Hepatocyte (in vitro differentiated cells): ENCODE results near the gene SERPINA3.

Experiments
- EZH2 ChIP-seq: fragments of 200-600 bp; sonication (generic); IDR thresholded peaks from 2 replicates; pipeline ENCODE4 v1.6.1; 2016; ENCODE audit warnings: antibody characterized with exemption, mild to moderate bottlenecking, borderline replicate concordance
- EZH2phosphoT487 ChIP-seq: fragments of 200-600 bp; sonication (generic); IDR thresholded peaks from one replicate; pipeline ENCODE4 v1.6.1; 2018; ENCODE audit warnings: antibody characterized with exemption, mild to moderate bottlenecking, low read depth, moderate library complexity; ENCODE audit not compliant: unreplicated experiment, severe bottlenecking
- TF ChIP-seq, protein P1 (sequence below): fragments of 200-600 bp; sonication (generic); IDR thresholded peaks from 2 replicates; pipeline ENCODE4 v1.5.1; 2016; ENCODE audit warnings: antibody characterized with exemption, mild to moderate bottlenecking; ENCODE audit not compliant: poor library complexity

DNA sequence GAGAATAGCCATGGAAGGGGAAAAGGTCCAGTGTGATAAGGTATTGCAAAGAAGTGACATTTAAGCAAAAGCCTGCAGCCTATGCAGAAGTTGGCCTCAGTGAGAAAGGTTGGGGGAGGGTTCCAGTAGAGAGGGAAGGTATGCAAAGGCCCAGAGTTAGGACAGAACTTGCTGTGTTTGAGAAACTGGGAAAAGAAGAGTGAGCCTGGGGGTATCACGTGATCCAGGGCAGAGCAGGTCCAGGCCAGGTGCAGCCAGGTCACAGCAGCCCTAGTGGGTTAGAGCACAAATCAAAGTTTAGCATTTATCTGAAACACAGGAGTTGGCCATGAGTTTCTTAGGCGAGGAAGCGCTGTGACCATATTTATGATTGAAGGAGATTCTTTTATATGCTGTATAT is 29.3 kb upstream of the SERPINA3 start:
- TF ChIP-seq, protein P1, sequence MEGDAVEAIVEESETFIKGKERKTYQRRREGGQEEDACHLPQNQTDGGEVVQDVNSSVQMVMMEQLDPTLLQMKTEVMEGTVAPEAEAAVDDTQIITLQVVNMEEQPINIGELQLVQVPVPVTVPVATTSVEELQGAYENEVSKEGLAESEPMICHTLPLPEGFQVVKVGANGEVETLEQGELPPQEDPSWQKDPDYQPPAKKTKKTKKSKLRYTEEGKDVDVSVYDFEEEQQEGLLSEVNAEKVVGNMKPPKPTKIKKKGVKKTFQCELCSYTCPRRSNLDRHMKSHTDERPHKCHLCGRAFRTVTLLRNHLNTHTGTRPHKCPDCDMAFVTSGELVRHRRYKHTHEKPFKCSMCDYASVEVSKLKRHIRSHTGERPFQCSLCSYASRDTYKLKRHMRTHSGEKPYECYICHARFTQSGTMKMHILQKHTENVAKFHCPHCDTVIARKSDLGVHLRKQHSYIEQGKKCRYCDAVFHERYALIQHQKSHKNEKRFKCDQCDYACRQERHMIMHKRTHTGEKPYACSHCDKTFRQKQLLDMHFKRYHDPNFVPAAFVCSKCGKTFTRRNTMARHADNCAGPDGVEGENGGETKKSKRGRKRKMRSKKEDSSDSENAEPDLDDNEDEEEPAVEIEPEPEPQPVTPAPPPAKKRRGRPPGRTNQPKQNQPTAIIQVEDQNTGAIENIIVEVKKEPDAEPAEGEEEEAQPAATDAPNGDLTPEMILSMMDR, result no peak
- TF ChIP-seq EZH2 (no peak), EZH2phosphoT487 (no peak)
